Fibroblast of peridontal ligament (primary cell): ENCODE results near the gene TNFAIP8L1.

Experiments used
- DNase-seq: peaks from one replicate; pipeline ENCODE4 v3.0.0-alpha.2; 2010; ENCODE audit errors: extremely low read depth

TNFAIP8L1 gene

DNA sequence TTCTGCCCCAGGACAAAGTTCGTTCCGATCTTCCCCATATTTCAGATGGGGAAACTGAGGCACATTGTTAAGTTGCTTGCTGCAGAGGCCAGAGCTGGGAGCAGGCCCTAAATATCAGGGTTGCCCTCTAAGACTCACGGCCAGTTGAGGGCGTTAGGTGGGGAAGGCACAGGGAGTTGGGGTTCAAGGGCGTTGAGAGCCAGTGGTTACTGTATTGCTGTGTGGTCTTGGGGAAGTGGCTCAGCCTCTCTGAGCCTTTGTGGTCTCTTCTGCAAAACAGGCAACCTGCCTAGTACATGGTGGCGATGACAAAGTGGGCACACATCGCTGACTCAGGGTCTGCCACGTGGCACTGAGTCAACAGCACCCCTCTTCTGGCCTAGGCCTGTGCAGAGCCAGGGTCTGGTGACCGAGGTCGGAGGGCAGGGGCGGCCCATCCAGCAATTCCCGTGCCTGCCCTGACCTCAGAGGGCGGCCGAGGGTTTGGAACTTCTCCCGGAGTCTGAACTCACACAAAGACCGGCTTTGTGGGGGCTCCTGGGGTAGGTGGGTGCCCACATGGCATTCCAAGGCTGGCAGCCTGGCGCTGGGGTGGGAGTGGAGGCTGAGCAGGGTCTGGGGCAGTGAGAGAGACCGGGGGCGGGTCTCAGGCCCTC is 10.2 kb downstream of the TNFAIP8L1 start:
- DNase-seq: no peak

DNA sequence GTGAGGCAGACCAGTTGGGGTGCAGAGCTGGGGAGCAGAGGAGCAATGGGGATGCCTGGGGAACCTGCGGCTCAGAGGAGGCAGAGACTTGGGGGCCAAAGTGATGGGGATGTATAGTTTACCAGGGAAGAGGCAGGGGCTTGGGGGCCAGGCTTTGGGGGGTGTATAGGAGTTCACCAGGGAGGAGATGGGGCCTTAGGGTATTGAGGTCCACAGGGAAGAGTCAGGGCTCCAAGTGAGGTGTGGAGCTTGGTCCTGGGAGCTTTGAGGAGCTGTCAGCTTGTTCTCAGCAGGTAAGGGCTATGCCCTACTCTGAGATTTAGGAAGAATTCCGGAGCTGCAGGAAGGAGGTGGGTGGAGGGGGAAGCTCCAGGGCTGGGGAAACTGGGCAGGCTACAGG is 10.8 kb downstream of the TNFAIP8L1 start:
- no peak for DNase-seq

- DNase-seq: no peak
Observed at GRCh38 chr19:4652075-4652474, 12.8 kb downstream of the TNFAIP8L1 start.

DNA sequence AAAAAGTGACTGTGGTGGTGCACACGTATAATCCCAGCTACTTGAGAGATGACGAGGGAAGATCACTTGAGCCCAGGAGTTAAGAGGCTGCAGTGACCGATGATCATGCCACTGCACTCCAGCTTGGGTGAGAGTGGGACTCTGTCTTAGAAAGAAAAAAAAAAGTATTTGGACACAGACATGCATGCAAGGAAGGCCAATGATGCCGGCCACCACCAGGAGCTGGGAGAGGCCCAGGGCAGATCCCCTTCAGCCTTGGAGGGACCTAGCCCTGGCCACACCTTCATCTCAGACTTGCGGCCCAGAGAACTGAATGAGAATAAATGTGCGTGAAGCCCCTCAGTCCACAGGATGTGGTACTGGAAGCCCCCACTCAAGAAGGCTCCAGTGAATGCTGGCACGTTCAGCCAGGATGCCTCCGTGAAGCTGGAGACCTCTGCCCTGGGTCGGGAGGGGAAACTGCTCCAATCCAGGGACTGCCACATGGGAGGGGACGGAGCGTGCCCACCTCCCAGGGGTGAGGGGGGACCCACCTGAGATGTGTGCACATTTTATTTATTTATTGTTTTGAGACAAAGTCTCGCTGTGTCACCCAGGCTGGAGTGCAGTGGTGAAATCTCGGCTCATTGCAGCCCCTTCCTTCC is 14.6 kb downstream of the TNFAIP8L1 start:
- no peak for DNase-seq

- DNase-seq: no peak
Observed at GRCh38 chr19:4654437-4655361, 15.4 kb downstream of the TNFAIP8L1 start.

GRCh38 chr19:4656102-4656501 is 16.8 kb downstream of the TNFAIP8L1 start:
- DNase-seq: no peak

DNA sequence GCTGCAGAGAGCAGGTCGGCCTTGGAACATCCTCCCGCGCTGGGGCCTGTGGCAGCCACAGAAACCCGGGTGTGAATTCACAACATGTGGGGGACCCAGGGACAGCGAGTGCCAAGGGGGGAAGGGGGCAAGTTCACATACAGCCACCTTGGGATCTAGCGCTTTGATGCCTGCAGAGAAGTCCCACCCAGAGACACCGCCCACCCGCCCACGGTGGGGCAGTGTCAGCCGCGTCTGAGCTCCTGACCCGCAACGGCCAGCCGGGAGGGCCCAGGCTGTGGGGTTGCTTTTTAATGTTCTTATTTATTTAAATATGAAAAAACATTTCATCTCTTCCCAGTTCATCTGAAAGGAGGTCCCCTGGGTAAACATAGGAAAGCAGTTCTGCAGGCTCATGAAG is 17.9 kb downstream of the TNFAIP8L1 start:
- no peak for DNase-seq

DNA sequence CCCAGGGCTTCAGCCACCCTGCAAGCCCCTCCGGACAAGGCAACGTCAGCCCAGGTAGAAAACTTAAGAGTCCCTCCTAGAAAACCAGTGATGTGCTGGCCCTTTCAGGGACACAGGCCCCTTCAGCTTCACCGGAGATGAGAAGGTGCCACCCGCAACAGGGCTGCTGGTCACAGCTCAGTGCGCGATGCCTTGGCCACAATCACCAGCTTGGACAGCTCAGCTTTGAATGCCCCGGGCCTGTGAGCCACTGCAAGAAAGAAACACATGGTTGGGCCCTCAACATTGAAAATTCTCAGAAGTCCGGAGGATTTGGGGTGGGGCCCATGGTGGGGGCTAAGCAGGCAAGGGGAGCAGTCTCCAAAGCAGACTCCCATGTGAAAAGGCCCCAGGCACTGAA is 18.5 kb downstream of the TNFAIP8L1 start:
- no peak for DNase-seq

- DNase-seq: no peak
Observed at GRCh38 chr19:4660181-4660791, 21.0 kb downstream of the TNFAIP8L1 start.

DNA sequence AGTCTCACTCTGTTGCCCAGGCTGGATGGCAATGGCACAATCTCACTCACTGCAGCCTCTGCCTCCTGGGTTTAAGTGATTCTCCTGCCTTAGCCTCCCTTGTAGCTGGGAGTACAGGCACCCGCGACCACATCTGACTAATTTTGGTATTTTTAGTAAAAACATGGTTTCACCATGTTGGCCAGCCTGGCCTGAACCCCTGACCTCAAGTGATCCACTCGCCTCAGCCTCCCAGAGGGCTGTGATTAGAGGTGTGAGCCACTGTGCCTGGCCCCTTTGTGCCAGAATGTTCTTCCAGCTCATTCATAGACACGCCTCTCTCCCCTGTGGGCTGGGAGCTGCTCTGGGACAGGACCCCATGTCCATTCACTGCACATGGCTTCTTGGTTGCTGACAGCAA is 21.7 kb downstream of the TNFAIP8L1 start:
- no peak for DNase-seq

- DNase-seq: no peak
Observed at GRCh38 chr19:4662020-4662695, 22.8 kb downstream of the TNFAIP8L1 start.

- DNase-seq: no peak
Observed at GRCh38 chr19:4662812-4663211, 23.5 kb downstream of the TNFAIP8L1 start.

DNA sequence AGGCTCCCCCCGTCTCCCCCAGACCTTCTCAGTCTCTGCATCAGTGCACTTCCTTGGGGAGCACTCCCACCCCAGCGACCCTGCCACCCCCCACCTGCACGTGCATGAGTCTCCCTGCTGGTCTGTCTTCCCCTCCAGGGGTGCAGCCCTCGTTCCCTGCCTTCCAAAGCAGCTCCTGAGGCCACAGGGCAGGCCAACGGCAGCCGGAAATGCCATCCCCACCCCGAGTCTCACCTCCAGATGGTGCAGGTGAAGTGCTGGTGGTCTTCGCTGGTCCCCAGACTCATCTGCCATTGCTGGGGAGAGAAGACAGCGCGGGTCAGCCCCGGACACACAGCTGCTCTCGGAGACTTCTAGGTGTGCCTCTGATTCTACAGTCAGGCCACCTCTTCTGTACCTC is 25.3 kb downstream of the TNFAIP8L1 start:
- no peak for DNase-seq

- peak; percentile 78 for DNase-seq
Observed at GRCh38 chr19:4669723-4670480, 30.6 kb downstream of the TNFAIP8L1 start, which contains the start of gene MYDGF. TSS of gene MYDGF (minus strand) at chr19:4670342. CDS start at chr19:4670334, 8 bp downstream.

GRCh38 chr19:4671185-4671851 is 32.0 kb downstream of the TNFAIP8L1 start:
- DNase-seq: no peak

DNA sequence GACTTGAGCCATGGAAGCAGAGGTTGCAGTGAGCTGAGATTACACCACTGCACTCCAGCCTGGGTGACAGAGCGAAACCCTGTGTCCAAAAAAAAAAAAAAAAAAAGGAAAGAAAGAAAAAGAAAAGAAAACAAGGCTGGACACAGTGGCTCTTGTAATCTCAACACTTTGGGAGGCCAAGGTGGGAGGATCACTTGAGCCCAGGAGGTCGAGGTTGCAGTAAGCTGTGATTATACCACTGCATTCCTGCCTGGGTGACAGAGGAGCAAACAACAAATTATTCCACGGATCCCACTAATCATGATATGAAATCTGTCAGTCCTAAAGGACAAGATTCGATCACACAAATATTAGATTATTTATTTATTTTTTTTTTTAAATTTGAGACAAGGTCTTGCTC is 33.9 kb downstream of the TNFAIP8L1 start:
- DNase-seq: no peak

- DNase-seq: no peak
Observed at GRCh38 chr19:4673726-4674125, 34.4 kb downstream of the TNFAIP8L1 start.

- no peak for DNase-seq
Observed at GRCh38 chr19:4675346-4675745, 36.0 kb downstream of the TNFAIP8L1 start.

- peak; percentile 23 for DNase-seq
Observed at GRCh38 chr19:4676955-4677731, 37.8 kb downstream of the TNFAIP8L1 start.
